ENCODE data around the gene CLK3.

DNA sequence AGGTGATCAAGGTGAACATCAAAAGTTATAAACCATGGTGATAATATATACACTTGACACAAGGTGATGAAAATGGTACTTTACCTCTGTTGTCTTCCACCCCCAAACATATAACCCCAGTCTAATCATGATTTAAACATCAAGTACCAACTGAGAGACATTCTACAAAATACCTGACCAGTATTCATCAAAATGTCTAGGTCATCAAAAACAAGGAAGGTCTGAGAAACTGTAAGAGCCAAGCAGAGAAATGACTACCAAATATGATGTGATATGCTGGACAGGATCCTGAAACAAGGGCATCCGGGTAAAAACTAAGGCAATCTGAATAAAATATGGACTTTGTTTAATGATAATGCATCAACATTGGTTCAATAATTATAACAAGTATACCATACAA, 52.3 kb downstream of the CLK3 start:
- TF ChIP-seq ZFP36 (IDR thresholded peaks at IDR 0.05; ENCODE audit: borderline replicate concordance, low read depth, low read length, partially characterized antibody) (no peak), MTA3 (CRISPR knock-in tag; IDR thresholded peaks at IDR 0.05) (no peak), NFE2L2 (IDR thresholded peaks at IDR 0.05; ENCODE audit: low read length) (no peak), THAP11 (CRISPR knock-in tag; IDR thresholded peaks at IDR 0.05) (no peak), TBL1XR1 (IDR thresholded peaks at IDR 0.05; ENCODE audit: borderline replicate concordance, low read length, partially characterized antibody) (no peak), MAFF (IDR thresholded peaks at IDR 0.05; ENCODE audit: low read depth, low read length) (peak; percentile 85), POLR2A (IDR thresholded peaks at IDR 0.05; ENCODE audit: insufficient read depth in 1 of 2, low read depth in 2 of 2, low read length in 2 of 2) (no peak), SIX1 (CRISPR knock-in tag; IDR thresholded peaks at IDR 0.05; ENCODE audit: borderline replicate concordance) (no peak), ZNF766 (CRISPR knock-in tag; IDR thresholded peaks at IDR 0.05; ENCODE audit: borderline replicate concordance) (no peak), RAD21 (CRISPR knock-in tag; IDR thresholded peaks at IDR 0.05) (no peak), KLF15 (CRISPR knock-in tag; IDR thresholded peaks at IDR 0.05; ENCODE audit: borderline replicate concordance) (no peak), ATM (IDR thresholded peaks at IDR 0.05; ENCODE audit: borderline replicate concordance) (no peak)
- TF ChIP-seq, protein P1, sequence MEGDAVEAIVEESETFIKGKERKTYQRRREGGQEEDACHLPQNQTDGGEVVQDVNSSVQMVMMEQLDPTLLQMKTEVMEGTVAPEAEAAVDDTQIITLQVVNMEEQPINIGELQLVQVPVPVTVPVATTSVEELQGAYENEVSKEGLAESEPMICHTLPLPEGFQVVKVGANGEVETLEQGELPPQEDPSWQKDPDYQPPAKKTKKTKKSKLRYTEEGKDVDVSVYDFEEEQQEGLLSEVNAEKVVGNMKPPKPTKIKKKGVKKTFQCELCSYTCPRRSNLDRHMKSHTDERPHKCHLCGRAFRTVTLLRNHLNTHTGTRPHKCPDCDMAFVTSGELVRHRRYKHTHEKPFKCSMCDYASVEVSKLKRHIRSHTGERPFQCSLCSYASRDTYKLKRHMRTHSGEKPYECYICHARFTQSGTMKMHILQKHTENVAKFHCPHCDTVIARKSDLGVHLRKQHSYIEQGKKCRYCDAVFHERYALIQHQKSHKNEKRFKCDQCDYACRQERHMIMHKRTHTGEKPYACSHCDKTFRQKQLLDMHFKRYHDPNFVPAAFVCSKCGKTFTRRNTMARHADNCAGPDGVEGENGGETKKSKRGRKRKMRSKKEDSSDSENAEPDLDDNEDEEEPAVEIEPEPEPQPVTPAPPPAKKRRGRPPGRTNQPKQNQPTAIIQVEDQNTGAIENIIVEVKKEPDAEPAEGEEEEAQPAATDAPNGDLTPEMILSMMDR (CRISPR knock-in tag; IDR thresholded peaks at IDR 0.05) = no peak
- TF ChIP-seq, protein P2, sequence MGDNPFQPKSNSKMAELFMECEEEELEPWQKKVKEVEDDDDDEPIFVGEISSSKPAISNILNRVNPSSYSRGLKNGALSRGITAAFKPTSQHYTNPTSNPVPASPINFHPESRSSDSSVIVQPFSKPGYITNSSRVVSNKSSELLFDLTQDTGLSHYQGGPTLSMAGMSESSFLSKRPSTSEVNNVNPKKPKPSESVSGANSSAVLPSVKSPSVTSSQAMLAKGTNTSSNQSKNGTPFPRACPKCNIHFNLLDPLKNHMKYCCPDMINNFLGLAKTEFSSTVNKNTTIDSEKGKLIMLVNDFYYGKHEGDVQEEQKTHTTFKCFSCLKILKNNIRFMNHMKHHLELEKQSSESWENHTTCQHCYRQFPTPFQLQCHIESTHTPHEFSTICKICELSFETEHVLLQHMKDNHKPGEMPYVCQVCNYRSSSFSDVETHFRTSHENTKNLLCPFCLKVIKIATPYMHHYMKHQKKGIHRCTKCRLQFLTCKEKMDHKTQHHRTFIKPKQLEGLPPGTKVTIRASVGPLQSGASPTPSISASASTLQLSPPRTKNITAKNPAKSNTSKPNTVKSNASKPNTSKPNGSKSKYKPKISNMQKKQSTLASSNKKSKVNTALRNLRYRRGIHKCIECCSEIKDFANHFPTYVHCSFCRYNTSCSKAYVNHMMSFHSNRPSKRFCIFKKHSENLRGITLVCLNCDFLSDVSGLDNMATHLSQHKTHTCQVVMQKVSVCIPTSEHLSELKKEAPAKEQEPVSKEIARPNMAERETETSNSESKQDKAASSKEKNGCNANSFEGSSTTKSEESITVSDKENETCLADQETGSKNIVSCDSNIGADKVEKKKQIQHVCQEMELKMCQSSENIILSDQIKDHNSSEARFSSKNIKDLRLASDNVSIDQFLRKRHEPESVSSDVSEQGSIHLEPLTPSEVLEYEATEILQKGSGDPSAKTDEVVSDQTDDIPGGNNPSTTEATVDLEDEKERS (CRISPR knock-in tag; IDR thresholded peaks at IDR 0.05) = no peak
